GM18873 (cell line): ENCODE results near the gene DUS3L.
"Not testable (repeated sequence)": the region's sequence is repeated elsewhere in the genome, so short reads cannot be mapped to it uniquely, and the experiment has no call there.

Source experiments
- ATAC-seq: cut with Tn5 transposase; IDR thresholded peaks from one replicate; pipeline ENCODE4 v1.9.1; 2021; ENCODE audit warnings: mild to moderate bottlenecking, moderate library complexity, moderate number of reproducible peaks; ENCODE audit not compliant: unreplicated experiment, low FRiP score

The DUS3L gene

DNA sequence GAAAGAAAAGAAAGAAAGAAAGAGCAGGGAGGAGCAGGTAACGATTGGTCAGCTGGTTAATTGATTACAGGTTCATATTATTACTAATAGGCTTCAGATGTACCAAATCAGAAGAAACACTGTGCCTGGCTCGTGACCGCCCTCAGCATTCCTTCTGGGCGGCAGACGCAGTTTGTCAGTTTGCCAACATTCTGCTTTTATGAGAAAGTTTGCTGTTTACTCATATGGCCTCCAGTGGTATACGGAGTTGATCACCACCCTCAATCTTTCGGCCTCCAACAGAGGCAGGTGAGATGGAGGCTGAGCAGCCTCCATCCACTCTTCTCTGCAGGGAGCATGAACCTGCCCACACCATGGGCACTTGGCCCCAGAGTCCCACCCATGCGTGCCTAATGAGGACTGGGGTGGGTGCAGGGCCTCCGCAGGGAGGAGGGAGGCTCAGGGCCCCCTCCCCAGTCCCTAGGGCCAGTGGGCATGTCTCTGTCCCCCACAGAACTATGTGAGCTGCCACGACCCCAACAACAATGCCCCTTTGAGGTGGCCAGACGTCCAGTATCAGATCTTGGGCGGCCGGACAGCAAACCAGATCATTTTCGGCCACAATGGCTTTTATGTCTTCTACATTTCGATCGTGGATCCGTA, 15.2 kb downstream of the DUS3L start:
- no peak for ATAC-seq

DNA sequence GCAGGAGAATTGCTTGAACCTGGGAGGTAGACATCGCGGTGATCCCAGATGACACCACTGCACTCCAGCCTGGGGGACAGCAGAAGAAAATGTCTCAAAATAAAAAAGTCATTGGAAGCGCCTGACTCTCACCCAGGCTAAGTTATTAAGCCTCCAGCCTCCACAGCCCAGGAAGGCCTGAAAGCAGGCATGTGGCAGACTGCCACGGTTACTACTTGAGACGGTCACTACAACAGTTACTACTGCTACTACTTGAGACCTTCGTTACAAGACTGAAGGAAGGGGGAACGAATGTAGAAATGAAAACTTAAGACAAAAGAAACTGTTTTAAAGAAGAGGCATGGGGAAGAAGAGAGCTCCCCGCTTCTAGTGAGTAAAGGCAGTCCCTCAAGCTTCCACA, 16.0 kb downstream of the DUS3L start:
- ATAC-seq = no peak

DNA sequence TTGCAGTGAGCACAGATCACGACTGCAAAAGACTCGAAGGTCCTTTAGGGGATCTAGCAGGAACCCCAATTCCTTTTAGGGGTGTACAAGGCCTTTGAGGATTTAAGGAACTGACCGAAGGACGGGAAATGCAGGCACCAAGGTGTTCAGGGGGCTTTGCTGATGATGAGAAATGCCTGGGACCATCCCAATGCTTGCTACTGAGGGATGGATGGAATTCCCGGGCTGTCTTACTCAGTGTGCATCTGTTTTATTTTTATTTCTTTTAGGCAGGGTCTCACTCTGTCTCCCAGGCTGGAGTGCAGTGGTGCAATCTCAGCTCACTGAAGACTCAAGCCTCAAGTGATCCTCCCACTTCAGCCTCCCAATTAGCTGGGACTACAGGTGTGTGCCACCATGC, 17.7 kb downstream of the DUS3L start:
- ATAC-seq = no peak

DNA sequence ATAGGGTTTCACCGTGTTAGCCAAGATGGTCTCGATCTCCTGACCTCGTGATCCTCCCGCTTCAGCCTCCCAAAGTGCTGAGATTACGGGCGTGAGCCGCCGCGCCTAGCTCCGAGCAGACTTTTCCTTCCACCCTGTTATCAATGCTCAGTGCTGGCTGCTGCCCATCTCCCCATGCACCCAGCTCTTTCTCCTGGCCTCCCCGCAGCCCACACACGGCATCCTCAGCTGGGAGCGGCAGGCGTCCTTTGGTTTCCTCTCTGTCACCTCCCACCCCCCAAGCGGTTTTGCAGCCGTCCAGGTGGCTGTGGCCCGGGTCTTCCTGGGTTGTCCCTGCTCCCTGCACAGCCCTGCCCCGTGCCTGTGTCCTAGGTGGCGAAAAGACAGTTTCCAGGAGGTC, 18.5 kb downstream of the DUS3L start:
- ATAC-seq = no peak

DNA sequence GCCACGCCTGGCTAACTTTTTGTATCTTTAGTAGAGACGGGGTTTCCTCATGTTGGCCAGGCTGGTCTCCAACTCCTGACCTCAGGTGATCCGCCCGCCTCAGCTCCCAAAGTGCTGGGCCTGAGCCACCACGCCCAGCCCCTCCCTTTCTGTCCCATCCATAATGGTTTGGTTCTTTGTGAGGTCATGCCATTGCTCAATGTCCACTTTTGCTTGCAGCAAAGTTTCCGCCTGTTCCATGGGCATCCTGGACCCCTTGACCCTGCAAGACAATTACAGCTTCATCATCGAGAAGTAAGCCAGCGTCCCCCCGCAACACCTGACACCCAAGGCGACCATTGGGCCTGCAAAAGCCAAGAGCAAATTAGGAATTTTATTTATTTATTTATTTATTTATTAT, 23.0 kb downstream of the DUS3L start:
- no peak for ATAC-seq

DNA sequence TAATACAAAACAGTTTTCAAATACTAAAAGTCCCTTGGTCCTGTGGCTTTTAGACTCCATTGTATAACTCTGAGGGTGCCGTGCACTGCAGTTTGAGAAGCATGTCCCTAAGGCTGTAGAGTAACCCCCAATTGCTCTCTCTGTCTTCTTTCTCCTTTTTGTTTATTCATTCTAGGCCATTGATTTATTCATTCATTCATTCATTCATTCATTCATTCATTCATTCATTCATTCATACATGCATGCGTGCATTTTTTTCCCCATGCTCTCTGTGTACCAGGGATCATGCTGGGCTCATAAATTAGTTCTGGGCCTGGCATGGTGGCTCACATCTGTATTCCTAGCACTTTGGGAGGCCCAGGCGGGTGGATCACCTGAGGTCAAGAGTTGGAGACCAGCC, 25.7 kb downstream of the DUS3L start:
- no peak for ATAC-seq

DNA sequence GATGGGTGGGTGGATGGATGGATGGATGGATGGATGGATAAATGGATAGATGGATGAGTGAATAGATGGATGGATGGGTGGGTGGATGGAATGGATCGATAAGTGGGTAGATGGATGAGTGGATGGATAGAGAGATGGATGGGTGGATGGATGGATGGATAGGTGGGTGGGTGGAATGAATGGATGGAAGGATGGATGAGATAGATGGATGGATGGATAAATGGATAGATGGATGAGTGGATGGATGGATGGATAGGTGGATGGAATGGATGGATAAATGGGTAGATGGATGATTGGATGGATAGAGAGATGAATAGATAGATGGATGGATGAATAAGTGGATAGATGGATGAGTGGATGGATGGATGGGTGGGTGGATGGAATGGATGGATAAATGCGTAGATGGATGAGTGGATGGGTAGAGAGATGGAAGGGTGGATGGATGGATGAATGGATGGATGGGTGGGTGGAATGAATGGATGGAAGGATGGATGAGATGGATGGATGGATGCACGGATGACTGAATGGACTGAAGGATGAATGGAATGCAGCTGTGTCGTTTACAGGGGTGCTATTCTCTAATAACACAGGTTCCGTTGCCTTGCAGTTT, 28.2 kb downstream of the DUS3L start:
- ATAC-seq = no peak

DNA sequence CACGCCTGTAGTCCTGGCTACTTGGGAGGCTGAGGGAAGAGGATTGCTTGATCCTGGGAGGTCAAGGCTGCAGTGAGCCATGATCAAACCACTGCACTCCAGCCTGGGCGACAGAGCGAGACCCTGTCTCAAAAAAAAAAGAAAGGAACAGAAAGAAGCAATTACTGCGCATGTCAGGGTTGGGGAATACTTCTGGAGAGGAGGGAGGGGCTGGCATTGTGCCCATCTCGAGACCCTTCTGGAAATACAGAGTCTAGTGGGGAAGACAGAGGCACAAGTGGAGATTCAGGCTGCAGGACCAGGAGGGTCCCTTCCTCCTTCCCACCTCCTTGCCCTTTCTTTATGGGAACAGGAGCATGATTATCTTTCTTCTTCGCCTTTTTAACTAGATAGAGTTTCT, 37.2 kb downstream of the DUS3L start:
- ATAC-seq = no peak

DNA sequence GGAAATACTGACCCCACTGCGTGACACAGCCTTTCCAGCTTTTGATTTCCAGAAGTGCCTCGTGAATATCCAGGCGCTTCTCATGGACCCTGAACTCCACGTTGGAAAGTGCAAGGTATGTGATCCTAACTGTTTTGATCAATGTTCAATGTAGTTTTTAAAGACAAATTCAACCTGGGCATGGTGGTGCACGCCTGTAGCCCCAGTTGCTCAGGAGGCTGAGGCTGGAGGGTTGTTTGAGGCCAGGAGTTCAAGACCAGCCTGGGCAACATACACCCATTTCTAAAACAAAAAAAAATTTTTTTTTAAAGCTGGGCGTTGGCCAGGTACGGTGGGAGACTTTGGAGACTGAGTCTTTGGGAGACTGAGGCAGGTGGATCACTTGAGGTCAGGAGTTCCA, 39.3 kb downstream of the DUS3L start:
- no peak for ATAC-seq

DNA sequence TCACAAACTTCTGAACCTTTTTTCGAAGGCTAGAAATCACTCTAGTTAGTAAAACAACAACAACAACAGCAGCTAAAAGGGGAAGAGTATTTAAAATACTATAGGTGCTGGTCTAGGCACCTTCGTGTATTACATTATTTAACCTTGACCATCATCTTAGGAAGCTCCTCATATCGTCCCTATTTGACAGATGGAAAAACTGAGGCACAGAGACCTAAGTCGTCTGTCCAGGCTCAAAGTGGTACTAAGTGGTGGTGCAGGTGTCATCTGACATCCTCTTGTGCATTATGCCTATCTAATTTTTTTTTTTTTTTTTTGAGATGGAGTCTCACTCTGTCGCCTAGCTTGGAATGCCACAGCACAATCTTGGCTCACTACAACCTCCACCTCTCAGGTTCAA, 41.5 kb downstream of the DUS3L start:
- no peak for ATAC-seq

DNA sequence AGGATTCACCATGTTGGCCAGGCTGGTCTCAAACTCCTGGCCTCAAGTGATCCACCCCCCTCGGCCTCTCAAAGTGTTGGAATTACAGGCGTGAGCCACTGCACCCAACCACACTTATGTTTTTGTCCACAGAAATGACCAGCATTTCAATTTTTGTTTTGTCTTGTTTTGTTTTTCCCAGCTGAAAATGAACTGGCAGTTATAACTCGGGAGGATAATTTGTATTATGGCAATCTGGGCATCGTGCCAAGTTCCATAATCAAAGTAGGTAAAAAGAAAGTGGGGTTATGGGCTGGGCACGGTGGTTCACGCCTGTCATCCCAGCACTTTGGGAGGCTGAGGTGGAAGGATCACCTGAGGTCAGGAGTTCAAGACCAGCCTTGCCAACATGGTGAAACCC, 42.0 kb downstream of the DUS3L start:
- not testable (repeated sequence) for ATAC-seq

DNA sequence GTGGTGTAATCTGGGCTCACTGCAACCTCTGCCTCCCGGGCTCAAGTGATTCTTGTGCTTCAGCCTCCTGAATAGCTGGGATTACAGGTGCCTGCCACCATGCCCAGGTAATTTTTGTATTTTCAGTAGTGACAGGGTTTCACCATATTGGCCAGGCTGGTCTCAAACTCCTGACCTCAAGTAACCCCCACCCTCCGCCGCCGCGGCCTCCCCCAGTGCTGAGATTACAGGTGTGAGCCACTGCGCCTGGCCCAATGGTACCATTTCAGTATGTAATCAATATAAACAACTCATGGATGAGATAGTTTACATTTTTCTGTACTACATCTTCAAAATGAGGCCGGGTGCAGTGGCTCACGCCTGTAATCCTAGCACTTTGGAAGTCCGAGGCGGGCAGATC, 46.0 kb downstream of the DUS3L start:
- ATAC-seq = not testable (repeated sequence)

DNA sequence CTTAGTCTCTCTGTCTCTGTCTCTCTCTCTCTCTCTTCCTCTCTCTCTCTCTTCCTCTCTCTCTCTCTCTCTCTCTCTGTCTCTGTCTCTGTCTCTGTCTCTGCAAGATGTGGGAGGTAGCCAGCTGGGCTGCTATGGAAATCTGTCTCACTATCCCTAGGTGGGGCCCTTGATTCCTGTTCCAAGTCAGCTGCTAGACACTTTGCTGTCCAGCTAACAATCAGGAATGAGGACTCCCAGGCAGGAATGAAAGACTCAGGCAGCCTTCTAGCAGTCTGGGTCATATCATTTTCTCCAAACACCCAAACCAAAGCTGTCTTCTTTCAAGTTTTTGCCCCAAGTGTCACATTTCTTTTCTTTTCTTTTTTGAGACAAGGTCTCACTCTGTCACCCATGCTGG, 47.3 kb downstream of the DUS3L start:
- no peak for ATAC-seq

DNA sequence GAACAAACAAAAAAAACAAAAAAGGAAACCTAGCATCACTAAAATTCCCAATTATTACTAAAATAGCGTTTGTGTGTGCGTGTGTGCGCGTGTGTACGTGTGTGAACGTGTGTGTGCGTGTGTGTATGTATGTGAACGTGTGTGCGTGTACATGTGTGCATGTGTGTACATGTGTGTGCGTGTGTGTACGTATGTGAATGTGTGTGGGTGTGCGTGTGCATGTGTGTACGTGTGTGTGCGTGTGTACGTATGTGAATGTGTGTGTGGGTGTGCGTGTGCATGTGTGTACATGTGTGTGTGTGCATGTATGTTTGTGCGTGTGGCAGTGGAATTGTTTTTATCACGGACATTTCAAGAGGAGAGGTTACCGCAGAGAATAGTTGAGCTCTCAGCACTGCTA, 48.9 kb downstream of the DUS3L start:
- ATAC-seq = no peak

DNA sequence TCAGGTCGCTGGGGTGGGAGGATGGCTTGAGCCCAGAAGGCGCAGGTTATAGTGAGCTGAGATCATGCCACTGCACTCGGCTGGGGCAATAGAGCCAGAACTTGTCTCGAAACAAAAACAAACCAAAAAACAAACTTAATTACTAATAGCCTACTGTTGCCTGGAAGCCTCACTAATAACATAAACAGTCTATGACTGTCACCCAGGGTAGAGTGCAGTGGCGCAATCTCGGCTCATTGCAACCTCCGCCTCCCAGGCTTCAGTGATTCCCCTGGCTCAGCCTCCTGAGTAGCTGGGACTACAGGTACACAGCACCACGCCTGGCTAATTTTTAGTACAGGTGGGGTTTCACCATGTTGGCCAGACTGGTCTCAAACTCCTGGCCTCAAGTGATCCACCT, 52.5 kb downstream of the DUS3L start:
- no peak for ATAC-seq
